Suprapubic skin (tissue), 4 donors: ENCODE data around the gene TMEM258.

Source experiments
- POLR2A ChIP-seq, 2 donors: fragments of 450-650 bp; IDR thresholded peaks; one replicate each; pipeline ENCODE4 v1.6.1; 2017; ENCODE audit warnings: antibody characterized with exemption in 2 of 2, mild to moderate bottlenecking in 2 of 2, moderate library complexity in 2 of 2
- POLR2AphosphoS5 ChIP-seq, 3 donors: sonication (generic); formaldehyde crosslinking; IDR thresholded peaks; one replicate each; pipeline ENCODE4 v1.6.1; 2017; ENCODE audit warnings: antibody characterized with exemption in 3 of 3
- TF ChIP-seq, protein P1 (sequence below), 2 donors: fragments of 200-600 bp in 1 of 2; fragments of 450-650 bp in 1 of 2; sonication (generic) in 1 of 2; IDR thresholded peaks; one replicate each; pipeline ENCODE4 v1.5.1; 2016 to 2019; ENCODE audit warnings: antibody characterized with exemption in 2 of 2, mild to moderate bottlenecking in 1 of 2, moderate library complexity in 1 of 2

DNA sequence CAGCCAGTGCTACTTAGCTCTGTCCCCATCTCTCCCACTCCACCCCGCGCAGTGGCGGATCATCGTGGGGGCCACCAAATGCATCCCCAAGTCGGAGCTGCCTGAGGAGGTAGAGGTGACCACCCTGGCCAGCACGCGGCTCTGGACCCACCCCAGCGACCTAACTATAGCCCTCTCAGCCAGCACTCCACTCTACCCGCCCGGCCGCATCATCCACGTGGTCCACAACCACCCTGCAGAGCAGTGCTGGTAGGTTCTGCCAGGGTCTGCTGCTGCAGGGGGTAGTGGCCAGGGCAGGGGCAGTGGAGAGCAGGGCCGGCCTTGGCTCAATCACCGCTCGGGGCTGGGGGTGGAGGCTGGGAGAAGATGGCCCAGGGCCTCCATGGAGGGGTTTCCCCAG lies 53.0 kb downstream of the TMEM258 start:
- TF ChIP-seq, protein P1, sequence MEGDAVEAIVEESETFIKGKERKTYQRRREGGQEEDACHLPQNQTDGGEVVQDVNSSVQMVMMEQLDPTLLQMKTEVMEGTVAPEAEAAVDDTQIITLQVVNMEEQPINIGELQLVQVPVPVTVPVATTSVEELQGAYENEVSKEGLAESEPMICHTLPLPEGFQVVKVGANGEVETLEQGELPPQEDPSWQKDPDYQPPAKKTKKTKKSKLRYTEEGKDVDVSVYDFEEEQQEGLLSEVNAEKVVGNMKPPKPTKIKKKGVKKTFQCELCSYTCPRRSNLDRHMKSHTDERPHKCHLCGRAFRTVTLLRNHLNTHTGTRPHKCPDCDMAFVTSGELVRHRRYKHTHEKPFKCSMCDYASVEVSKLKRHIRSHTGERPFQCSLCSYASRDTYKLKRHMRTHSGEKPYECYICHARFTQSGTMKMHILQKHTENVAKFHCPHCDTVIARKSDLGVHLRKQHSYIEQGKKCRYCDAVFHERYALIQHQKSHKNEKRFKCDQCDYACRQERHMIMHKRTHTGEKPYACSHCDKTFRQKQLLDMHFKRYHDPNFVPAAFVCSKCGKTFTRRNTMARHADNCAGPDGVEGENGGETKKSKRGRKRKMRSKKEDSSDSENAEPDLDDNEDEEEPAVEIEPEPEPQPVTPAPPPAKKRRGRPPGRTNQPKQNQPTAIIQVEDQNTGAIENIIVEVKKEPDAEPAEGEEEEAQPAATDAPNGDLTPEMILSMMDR (IDR thresholded peaks at IDR 0.05): no peak
- TF ChIP-seq POLR2A (IDR thresholded peaks at IDR 0.05) (no peak), POLR2AphosphoS5 (IDR thresholded peaks at IDR 0.05) (no peak)
